GM21423 (cell line): Measurements from ENCODE around the gene CSNK1E.

Experiments used
- ATAC-seq: cut with Tn5 transposase; IDR thresholded peaks from one replicate; pipeline ENCODE4 v1.9.1; 2021; ENCODE audit warnings: mild to moderate bottlenecking, moderate library complexity; ENCODE audit not compliant: unreplicated experiment

CSNK1E gene

DNA sequence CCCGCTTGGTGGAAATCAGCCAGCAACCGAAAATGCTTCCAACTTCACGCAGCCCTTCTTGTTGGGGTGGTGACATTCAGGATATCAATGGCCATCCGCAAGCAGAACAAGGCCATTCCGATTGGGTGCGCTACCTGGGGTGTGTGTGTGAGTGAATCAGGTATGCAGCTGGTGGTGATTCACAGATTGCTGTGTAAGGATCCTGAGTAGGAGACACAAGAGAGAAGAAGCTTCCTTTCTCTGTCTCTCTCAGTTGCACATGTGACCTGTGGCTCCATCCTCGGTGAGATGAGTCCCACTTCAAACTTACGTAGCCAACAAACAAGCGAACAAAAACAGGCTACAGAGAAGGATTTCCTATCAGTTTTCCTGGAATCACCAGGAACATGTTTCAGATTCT lies 34.8 kb downstream of the CSNK1E start:
- no peak for ATAC-seq

DNA sequence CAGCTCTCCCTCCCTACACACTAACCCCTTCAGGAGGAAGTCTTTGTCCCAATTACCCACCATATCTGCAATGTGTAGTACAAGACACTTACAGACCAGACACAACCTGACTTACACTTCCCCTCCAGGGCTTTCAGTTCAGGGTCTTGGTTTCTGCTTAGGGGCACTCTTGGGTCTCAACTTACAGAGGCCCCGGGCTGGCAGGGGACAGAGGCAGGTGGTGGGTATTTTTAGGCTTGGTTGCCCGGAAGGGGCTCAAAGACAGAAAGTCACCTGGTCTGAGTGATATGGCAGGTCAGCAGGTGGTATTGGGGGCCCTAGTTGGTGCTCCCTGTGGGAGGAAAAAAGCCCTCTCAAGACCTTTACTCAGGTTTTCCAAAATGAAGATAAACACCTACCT lies 41.1 kb downstream of the CSNK1E start:
- no peak for ATAC-seq

DNA sequence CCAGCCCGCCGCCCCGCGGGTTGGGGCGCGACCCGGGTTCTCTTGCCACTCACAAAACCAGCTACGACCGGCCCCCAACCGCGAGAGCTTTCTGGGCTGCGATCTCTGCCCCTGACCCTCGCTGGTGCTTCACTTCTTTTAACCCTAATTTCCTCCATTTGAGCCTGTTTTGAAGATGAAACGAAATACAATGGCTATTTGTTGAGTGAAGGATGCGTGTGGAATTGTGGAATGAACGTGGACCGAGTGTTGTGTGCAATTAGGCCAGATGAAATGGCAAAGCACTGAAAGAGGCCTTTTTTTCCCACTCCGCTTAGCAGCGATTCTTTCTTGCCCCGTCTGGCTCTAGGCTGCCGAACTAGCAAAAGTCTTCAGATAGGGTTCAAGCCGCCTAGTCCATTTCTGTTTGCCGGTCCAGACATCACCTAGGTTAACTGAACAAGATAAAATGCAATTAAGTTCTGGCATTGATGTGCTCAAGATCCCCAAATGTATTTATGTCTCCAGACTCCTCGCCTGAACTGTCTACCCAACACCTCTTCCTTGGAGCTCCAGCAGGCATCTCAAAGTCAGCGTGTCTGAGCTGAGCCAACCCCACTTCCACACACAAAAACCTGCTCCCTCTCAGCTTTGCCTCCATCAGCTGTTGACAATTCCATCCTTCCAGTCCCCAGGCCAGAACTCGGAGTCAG lies 44.0 kb downstream of the CSNK1E start:
- no peak for ATAC-seq

DNA sequence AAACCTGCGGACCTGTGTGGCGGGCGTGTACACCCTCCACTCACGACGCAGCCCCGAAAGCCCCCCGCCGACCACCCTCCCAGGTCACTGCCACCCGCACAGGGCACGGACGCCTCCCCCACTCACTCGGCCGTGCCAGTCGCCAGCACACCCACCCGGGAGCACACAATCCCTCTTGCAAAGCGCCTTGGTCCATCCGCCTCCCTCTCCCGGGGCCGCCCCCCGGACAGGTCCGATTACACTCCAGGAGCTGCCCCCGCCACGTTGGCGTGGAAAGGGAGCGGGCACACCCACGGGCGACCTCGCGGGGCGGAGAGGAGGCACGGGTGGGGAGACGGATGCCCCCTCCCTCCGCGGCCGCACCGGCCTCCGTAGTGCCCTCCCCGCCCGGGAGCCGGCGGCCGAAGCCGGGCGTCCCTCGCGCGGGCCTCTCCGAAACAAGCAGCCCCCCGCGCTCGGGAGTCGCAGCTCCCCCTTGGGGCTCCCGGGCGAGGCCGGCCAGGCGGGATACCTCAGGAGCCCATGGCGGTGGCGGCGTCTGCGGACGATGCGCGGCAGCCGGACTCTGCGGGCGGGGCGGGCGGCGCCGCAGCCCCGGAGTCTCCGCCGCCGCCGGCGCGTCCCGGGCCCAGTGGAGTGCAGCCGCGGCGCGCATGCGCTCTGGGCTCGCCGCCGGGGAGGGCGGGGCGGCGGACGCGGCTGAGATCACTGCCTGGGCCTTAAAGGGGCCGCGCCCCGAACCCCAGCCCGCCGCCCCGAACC lies 44.7 kb downstream of the CSNK1E start, which contains the start of gene TMEM184B:
Gene TMEM184B (minus strand): TSS at position 638 of the 762 bp plus-strand sequence. CDS start 25,049 bp downstream, outside the sequence.
- peak; percentile 82 for ATAC-seq

DNA sequence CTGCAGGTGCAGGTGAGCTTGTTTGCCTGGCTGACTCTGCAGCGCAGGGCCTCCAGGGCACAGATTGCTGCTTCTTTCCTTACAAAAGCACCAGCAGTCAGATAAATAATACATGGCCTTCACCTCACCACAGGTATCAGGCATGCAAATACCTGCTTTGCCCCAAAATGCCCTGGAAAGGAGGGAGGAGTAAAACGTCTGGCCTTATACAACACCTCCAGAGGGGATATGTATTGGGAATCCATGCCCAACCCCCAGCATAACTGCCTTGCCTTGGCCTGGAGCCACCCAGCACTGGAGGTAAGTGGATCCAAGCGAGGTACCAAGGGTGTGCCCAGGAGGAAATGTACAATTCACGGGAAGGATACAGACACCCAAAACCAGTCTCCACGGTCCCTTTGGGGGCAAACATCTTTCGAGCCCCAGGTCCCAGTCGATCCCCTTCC lies 45.3 kb downstream of the CSNK1E start:
- no peak for ATAC-seq

DNA sequence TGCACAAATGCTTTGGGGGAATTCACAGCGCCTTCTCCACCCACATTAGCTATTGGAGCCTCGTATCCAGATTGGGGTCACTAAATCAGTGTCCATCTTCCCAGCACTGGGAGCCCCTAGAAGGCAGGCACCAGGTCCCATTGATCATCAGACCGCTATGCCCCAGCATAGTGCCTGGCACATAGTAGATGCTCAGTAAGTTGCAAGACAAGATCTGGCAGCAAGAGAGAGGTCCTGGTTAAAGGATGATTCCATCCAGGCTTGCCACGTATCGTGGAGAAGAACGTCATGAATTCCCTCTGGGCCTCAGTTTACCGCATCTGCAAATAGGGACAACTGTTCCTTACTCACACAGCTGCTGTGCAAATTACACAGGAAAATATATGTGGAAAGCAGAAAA lies 46.1 kb downstream of the CSNK1E start:
- ATAC-seq, result no peak

DNA sequence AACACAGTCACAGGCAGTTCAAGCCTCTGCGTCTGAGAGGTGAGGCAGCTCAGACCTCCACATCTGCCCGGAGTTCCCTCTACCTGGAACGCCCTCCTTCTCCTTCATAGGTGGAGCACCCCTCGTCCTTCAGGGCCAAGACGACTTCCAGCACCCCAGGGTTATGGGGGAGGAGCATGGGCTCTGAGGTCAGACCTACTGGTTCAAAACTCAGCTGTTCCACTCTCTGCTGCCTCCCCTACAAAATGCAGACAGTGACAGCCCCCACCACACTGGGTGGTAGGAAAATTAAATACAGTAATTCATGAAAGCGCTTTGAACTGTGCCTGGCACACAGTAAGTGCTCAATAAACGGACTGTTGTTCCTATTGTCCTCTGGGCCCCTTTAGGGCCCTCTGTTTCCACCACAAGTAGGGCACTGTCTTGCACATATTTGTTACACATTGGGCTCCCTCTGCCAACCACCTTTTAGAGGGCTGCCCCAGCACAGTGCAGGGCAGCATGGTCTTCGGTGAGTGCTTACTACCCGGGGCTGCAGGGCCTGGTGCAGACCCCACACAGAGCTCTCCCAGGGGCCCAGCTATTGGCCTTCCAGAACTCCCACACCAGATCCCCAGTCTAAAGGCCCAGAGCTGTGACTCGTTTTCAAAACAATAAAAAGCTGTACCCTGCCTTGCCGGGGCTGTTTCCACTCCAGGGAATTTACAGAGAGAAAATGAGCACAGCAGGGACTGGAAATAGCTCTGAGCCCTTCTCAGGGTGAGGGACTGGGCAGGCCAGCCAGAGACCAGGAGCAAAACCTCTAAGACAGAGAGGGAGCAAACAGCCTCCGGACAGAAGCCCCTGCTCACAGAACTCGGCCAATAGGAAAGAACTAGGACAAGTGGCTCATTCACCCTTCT lies 46.9 kb downstream of the CSNK1E start:
- no peak for ATAC-seq

DNA sequence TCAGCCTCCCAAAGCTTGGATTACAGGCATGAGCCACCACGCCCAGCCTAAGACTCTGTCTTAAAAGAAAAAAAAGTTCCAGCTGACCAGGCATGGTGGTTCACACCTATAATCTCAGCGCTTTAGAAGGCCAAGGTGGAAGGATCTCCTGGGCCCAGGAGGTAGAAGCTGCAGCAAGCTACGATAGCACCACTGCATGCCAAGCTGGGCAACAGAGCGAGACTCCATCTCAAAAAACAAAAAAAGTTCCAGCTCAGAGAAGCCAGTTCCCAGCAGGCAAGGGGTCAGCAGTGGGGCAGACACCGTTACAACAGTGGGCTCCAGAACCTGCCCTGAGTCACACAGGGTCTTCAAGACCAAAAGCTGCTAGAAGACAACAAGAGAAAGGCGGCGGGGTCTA lies 47.8 kb downstream of the CSNK1E start:
- no peak for ATAC-seq

DNA sequence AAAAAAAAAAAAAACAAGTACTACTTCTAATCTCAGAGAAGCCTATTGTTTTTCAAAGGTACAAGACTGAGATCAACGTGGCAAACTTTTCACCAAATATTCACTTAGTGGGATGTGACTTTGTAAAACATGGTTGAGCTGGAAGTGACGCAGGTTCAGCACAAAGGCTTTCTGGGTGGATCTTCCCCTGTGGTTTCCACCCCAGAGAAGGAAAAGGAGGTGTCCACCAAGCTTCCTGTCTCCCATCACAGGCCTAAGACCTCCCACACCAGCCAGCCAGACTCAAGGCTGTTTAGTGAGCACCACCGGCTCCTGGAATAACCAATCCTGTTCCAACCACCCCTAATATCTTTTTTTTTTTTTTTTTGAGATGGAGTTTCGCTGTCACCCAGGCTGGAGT lies 50.1 kb downstream of the CSNK1E start:
- no peak for ATAC-seq

DNA sequence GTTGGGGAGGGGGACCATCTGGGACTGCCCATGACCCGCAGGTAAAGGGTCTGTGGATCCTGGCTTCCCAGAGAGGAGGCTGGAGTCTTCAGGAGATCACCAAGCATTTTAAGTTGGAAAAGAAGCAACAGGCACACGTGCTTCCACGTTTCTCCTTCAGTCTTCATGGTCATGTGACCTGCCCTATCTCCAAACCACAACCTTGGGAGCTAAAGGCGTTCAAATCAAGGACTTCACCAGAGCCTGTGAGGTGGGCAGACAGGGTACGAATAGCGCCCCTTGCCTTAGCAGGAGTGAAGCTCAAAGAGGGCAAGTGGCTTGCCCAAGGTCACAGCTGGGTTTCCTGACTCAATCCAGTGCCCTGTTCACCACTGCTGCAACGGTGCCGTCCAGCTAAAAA lies 51.1 kb downstream of the CSNK1E start:
- no peak for ATAC-seq

DNA sequence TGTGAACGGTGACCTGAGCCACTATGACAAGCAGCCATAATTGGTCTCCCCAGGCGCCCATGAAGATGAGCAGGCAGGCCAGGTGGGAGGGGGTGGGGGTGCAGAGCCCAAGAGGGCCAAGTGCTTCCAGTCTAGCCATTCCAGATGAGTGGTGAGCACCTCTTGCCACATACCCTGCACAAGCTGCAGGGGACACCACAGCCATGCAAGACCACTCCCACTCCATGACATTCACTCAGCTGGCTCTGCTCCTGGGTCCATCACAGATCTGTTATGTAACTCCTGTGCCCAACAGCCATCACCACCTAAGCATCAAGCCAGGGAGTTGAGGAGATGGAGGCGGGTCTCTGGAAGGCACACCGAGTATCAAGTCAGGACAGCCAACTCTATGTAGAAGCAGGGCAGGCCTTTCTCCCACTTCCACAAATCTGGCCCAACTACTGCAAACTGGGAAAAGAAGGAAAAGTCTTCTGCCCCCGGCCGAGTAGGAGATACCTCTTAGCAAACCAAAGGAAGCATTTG lies 52.9 kb downstream of the CSNK1E start:
- no peak for ATAC-seq

DNA sequence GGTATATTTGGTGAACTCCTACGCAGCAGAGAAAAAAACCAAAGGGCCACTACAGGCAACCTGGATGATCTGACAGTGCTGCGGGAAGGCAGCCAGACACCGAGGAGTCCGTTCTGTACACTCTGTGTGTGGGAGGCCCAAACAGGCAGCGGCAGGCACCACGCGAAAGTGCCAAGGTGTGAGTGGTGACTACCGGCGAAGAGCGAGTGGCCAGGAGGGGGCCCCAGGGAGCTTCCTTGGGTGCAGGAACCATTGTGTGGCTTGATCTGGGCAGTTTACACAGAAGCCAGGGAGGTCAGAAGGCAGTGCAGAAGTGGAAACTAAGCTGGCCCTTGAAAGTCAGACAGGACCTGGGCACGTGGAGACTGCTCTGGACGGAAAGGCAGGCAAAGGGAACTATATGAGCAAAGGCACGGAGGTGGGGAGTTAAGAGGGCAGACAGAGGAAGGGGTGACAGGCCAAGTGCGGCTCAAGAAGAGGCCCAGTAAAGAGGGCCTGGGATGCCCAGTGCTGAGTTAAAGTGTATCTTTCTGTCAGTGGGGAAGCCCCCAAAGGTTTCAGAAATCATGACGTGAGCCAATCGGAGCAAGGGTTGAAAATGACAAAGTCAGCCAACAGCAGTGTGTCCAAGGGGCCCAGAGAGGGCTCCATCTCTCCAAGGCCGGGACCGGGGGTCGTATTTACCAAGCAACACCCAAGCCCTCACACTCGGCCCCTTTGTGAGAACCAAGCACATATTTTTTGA lies 55.0 kb downstream of the CSNK1E start:
- ATAC-seq, result no peak

DNA sequence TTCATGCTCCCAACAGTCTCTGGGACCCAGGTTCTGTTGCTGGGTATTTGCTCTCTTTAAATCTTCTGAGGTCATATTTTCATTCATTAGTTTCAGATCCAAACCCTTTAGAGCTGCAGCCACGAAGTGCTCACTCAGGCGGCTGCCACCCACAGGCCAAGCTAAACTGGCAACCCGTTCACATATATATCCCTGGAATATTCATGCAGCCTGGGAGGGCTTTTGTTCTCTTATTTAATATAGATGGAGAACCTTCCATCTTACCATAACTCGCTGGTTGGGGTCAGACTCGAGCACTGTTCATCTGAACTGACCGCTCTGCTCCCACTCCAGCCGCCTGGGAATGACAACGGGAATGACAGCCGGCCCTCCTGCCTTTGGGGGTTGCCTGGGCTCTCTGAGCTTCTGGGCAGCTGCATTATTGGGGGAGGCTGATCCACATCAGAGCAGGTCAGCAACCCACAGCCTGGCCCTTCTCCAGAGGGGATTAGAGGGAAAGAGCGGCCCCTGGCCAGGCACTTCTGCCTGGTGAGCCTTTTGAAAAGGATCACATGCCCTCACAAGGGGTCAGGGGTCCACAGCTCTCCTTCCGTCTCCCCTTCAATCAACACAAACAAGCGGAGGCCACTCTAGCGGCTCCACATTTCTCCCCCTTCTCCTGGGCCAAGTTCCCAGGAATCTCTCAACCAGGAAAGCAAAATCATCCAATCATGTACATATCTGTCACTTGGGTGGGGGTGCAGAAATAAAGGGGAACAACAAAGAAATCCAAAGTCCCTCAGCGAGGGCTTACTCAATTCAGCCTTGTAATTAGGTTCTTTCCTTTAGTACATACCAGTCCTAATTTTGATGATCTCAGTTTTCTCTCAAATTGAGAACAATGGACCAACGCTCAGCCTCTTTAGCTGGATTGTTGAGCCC lies 56.2 kb downstream of the CSNK1E start:
- ATAC-seq, result no peak

DNA sequence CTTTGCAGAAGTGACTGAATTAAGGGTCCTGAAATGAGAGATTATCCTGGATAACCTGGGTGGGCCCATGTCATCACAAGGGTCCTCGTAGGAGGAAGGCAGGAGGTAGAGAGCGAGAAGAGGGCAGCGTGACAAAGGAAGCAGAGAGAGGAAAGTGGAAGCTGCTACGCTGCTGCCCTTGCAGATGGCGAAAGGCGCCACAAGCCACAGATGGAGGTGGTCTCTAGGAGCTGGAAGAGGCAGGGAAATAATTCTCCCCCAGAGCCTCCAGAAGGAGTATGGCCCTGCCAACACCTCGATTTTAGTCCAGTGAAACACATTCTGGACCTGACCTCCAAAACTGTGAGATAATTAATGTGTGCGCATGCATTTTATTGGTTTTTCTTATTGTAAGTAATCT lies 57.9 kb downstream of the CSNK1E start:
- no peak for ATAC-seq

DNA sequence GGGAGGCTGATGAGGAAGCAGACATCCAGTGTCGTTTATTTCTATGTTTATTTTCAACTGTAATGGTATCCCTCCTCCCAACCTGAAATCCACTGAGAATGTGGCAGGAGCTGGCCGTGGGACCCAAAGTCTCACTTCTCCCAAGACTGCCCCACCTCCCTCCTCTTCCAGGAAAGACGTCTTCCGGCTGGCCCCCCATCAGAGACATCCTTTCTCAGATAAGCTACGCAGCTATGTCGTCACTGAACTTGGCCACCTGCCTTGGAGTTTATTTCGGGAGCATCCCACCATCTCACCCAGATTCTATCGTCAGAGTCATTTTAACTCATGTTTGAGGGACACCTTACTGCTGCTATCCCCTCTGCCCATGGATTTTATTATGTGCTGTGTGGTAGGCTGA lies 58.3 kb downstream of the CSNK1E start:
- no peak for ATAC-seq

DNA sequence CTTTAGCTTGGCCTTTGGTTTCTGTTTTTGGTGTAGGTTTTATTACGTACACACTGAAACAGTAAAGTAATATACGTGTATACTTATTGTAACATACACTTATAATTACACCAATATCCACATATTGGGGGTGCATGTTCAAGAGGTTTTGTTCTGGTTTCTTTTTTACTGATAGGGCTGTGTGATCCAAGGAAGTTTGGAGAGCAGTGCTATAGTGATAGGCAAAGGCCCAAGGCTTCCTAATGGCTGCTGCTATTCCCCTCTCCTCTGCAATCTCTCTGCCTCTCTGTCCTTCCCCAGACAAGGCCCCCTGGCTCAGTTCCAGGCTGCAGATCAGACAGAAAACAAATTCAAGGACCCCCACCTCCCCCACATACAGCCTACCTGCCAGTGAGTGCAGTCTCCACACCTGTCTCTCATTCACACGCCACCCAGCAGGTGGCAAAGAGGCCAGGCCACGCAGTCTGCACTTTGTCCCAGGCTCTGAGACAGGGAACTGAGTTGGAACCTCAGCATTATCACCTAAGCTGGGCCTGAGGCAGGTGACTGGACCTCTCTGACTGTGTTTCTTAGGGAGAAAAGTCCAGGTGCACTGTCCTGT lies 59.5 kb downstream of the CSNK1E start:
- no peak for ATAC-seq

DNA sequence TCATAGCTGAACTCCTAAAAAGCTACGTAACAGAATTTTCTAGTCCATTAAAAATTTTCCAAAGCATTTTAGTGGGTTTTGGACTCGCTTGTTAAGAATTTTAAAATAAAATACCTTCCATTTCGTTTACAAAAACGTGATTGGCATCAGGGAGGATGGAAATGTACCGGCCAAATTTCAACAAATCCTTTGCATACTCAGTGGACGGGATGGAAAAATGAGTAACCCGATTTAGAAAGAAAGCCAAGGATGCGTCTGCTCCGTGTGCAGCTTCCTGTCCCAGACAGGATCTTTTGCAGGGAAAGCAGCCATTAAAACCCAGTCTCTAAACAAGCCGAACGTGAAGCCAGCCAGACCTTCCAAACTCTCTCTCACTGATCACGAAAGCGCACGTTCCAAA lies 60.1 kb downstream of the CSNK1E start:
- ATAC-seq, result no peak

DNA sequence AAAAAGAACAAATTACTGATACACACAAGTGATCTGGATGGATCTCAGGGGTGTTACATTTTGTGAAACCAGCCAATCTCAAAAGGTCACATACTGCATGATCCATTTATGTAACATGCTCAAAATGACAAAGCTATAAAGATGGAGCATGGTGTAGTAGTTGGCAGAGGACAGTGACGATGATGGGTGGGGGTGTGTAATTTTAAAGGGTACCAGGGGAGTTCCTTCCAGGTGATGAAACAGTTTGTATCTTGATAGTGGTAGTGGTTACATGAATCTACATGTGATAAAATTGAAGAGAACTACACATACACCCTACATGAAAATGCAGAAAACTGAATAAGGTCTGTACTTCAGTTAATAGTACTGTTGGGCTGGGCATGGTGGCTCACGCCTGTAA lies 61.5 kb downstream of the CSNK1E start:
- no peak for ATAC-seq

DNA sequence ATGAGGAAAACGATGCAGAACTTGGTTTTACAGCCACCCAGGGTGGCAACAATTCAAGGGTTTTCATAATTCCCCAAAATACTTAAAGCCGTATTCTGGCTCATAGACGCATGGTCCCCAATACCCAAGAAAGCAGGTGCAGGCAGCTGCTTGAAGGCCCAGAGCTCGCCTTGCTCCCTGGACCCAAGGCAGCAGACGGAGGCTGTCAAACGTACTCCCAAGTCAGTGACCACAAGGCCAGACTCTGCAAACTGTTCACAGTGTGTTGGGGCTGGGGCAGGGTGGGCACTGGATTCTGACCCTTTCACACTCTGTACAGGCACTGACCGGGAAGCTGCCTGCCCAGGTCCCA lies 65.9 kb downstream of the CSNK1E start:
- ATAC-seq, result no peak
